NCI-H524 (cell line): ENCODE data around the gene TSPAN4.
A peak's percentile ranks its signal among the peaks of the same experiment; 100 is the strongest.

Experiments used
- DNase-seq, 2 experiments: peaks; one replicate each; lab custom pipeline; 2025; lab: John Stamatoyannopoulos, UW

TSPAN4 gene

GRCh38 chr11:889257-889656, 46.6 kb downstream of the TSPAN4 start:
- peak; percentile 92 to 93 for DNase-seq

GRCh38 chr11:889687-890475, 47.2 kb downstream of the TSPAN4 start:
- peak; percentile 78 to 89 for DNase-seq

- DNase-seq, result peak; percentile 22 to 57
These were observed 48.3 kb downstream of the TSPAN4 start for GRCh38 chr11:890794-891540.

GRCh38 chr11:893008-893654, 50.5 kb downstream of the TSPAN4 start:
- no peak for DNase-seq

GRCh38 chr11:894575-895201, 52.0 kb downstream of the TSPAN4 start:
- no peak for DNase-seq

GRCh38 chr11:895331-896110, 52.9 kb downstream of the TSPAN4 start:
- DNase-seq, result no peak

- peak in 1 of 2 experiments; percentile 35 for DNase-seq
These were observed 54.8 kb downstream of the TSPAN4 start for GRCh38 chr11:897253-898142.

GRCh38 chr11:898143-898511, 55.5 kb downstream of the TSPAN4 start:
- peak in 1 of 2 experiments; percentile 51 for DNase-seq

GRCh38 chr11:898540-899190, 56.0 kb downstream of the TSPAN4 start:
- peak in 1 of 2 experiments; percentile 20 for DNase-seq

GRCh38 chr11:899724-900123, 57.1 kb downstream of the TSPAN4 start:
- DNase-seq, result no peak

GRCh38 chr11:900545-900944, 57.9 kb downstream of the TSPAN4 start:
- no peak for DNase-seq

- no peak for DNase-seq
These were observed 58.9 kb downstream of the TSPAN4 start for GRCh38 chr11:901452-902061.

GRCh38 chr11:904380-904779, 61.7 kb downstream of the TSPAN4 start:
- DNase-seq, result no peak

GRCh38 chr11:905952-906351, 63.3 kb downstream of the TSPAN4 start:
- DNase-seq, result no peak

- DNase-seq, result no peak
These were observed 65.0 kb downstream of the TSPAN4 start for GRCh38 chr11:907668-908067.

- DNase-seq, result no peak
These were observed 65.6 kb downstream of the TSPAN4 start for GRCh38 chr11:908273-908672.

GRCh38 chr11:909406-909805, 66.8 kb downstream of the TSPAN4 start:
- no peak for DNase-seq

- no peak for DNase-seq
These were observed 67.5 kb downstream of the TSPAN4 start for GRCh38 chr11:910044-910588.

- DNase-seq, result peak; percentile 43 to 72
These were observed 68.0 kb downstream of the TSPAN4 start, which contains the start of gene CHID1 for GRCh38 chr11:910589-911030. TSS of gene CHID1 (minus strand) at chr11:910810. CDS start at chr11:904816, 5,994 bp downstream.
